MM.1S (cell line): ENCODE measurements around the gene GRM5.

Source experiments
- DNase-seq: peaks from one replicate; pipeline ENCODE4 v3.0.0-alpha.2; 2015
- H2AFZ ChIP-seq: fragments of 300-600 bp; sonication (generic); 2 replicates; pipeline ENCODE4 v1.6.0; 2016; ENCODE audit warnings: antibody characterized with exemption, low read length
- H3F3A ChIP-seq: fragments of 300-600 bp; sonication (generic); 2 replicates; pipeline ENCODE4 v1.6.1; 2016; ENCODE audit warnings: mild to moderate bottlenecking, antibody characterized with exemption, low read length, moderate library complexity, mixed read lengths; ENCODE audit not compliant: insufficient read depth
- H3K27ac ChIP-seq: fragments of 300-600 bp; sonication (generic); 2 replicates; pipeline ENCODE4 v1.5.1; 2016; ENCODE audit warnings: mild to moderate bottlenecking, low read length
- H3K27me3 ChIP-seq: fragments of 300-600 bp; sonication (generic); replicated peaks from 2 replicates; pipeline ENCODE4 v1.6.0; 2016; ENCODE audit warnings: low read length; ENCODE audit not compliant: insufficient read depth
- H3K36me3 ChIP-seq: fragments of 300-600 bp; sonication (generic); replicated peaks from 2 replicates; pipeline ENCODE4 v1.6.1; 2016; ENCODE audit warnings: mild to moderate bottlenecking, low read length, mixed read lengths; ENCODE audit not compliant: insufficient read depth
- H3K4me1 ChIP-seq: fragments of 300-600 bp; sonication (generic); 2 replicates; pipeline ENCODE4 v1.6.1; 2016; ENCODE audit warnings: low read length, mixed read lengths
- H3K4me2 ChIP-seq: fragments of 300-600 bp; sonication (generic); 2 replicates; pipeline ENCODE4 v1.6.0; 2016; ENCODE audit warnings: low read depth, low read length
- H3K4me3 ChIP-seq: fragments of 300-600 bp; sonication (generic); 2 replicates; pipeline ENCODE4 v1.5.1; 2016; ENCODE audit warnings: low read length, mixed read lengths
- H3K79me2 ChIP-seq: fragments of 300-600 bp; sonication (generic); 2 replicates; pipeline ENCODE4 v1.6.1; 2016; ENCODE audit warnings: mixed run types, low read length, mixed read lengths
- H3K9ac ChIP-seq: fragments of 300-600 bp; sonication (generic); 2 replicates; pipeline ENCODE4 v1.6.1; 2016; ENCODE audit warnings: low read length, mixed read lengths
- H3K9me2 ChIP-seq: fragments of 300-600 bp; sonication (generic); replicated peaks from 2 replicates; pipeline ENCODE4 v1.6.1; 2016; ENCODE audit warnings: mild to moderate bottlenecking, low read length, mixed read lengths; ENCODE audit not compliant: insufficient read depth
- H3K9me3 ChIP-seq: fragments of 300-600 bp; sonication (generic); replicated peaks from 2 replicates; pipeline ENCODE4 v1.6.1; 2016; ENCODE audit warnings: mild to moderate bottlenecking, low read length, mixed read lengths; ENCODE audit not compliant: insufficient read depth
- H4K20me1 ChIP-seq: fragments of 300-600 bp; sonication (generic); 2 replicates; pipeline ENCODE4 v1.6.1; 2016; ENCODE audit warnings: mild to moderate bottlenecking, low read length, moderate library complexity, mixed read lengths; ENCODE audit not compliant: insufficient read depth
- CTCF ChIP-seq: fragments of 300-600 bp; sonication (generic); IDR thresholded peaks from 2 replicates; pipeline ENCODE4 v1.5.1; 2016; ENCODE audit warnings: antibody characterized with exemption, low read length, mixed read lengths
- EZH2 ChIP-seq: fragments of 300-600 bp; sonication (generic); optimal IDR thresholded peaks from 2 replicates; pipeline ENCODE3; 2017; ENCODE audit warnings: low read depth, mild to moderate bottlenecking, antibody characterized with exemption, low read length, mixed read lengths
- EZH2phosphoT487 ChIP-seq: fragments of 300-600 bp; sonication (generic); IDR thresholded peaks from 2 replicates; pipeline ENCODE4 v1.6.1; 2018; ENCODE audit warnings: antibody characterized with exemption, low read length

The GRM5 gene

GRCh38 chr11:88655196-88655595 is 410.6 kb downstream of the GRM5 start:
- no peaks in the 10 kb centered on the region for H3K27me3 ChIP-seq
- H3K9me3 ChIP-seq = no peaks in the 10 kb centered on the region
- no peak overlapping the region for H3K27ac ChIP-seq
- no peaks in the 10 kb centered on the region for H3K4me1 ChIP-seq
- no peak overlapping the region for H3K4me3 ChIP-seq
- no peak for DNase-seq
- TF ChIP-seq EZH2phosphoT487 (no peak), EZH2 (no peak), CTCF (no peak)
- H3K79me2 ChIP-seq = no peaks in the 10 kb centered on the region
- H4K20me1 ChIP-seq = no peaks in the 10 kb centered on the region
- H3K4me2 ChIP-seq = no peak overlapping the region
- no peak overlapping the region for H2AFZ ChIP-seq
- no peaks in the 10 kb centered on the region for H3K36me3 ChIP-seq
- H3K9ac ChIP-seq = no peak overlapping the region
- no peaks in the 10 kb centered on the region for H3F3A ChIP-seq
- H3K9me2 ChIP-seq = no peaks in the 10 kb centered on the region

GRCh38 chr11:88651556-88651955 is 414.2 kb downstream of the GRM5 start:
- Histone ChIP-seq H3K4me2 (no peak overlapping the region), H2AFZ (0 out of 2 replicates have a peak overlapping the region, but pooled peaks have one; percentile 4), H3K9me2 (no peaks in the 10 kb centered on the region), H3K9me3 (no peaks in the 10 kb centered on the region), H3K9ac (no peak overlapping the region), H3K4me1 (no peaks in the 10 kb centered on the region), H3K27me3 (no peaks in the 10 kb centered on the region), H3K79me2 (no peaks in the 10 kb centered on the region), H4K20me1 (no peaks in the 10 kb centered on the region), H3K4me3 (no peak overlapping the region), H3K27ac (no peak overlapping the region), H3K36me3 (no peaks in the 10 kb centered on the region), H3F3A (no peaks in the 10 kb centered on the region)
- no peak for DNase-seq
- TF ChIP-seq CTCF (no peak), EZH2 (no peak), EZH2phosphoT487 (no peak)

- no peak for TF ChIP-seq CTCF
- no peak for TF ChIP-seq EZH2phosphoT487
- no peak for TF ChIP-seq EZH2
- Histone ChIP-seq H3K4me2 (no peak overlapping the region), H3K9ac (no peak overlapping the region), H3K27me3 (no peaks in the 10 kb centered on the region), H3F3A (no peaks in the 10 kb centered on the region), H3K79me2 (no peaks in the 10 kb centered on the region), H3K9me2 (no peaks in the 10 kb centered on the region), H3K4me3 (no peak overlapping the region), H4K20me1 (no peaks in the 10 kb centered on the region), H3K36me3 (no peaks in the 10 kb centered on the region), H2AFZ (no peak overlapping the region), H3K9me3 (no peaks in the 10 kb centered on the region), H3K4me1 (no peaks in the 10 kb centered on the region), H3K27ac (no peak overlapping the region)
- DNase-seq = no peak
Measured at GRCh38 chr11:88644724-88645123, 421.1 kb downstream of the GRM5 start.
